Measurements from ENCODE around the gene ATP6AP2.

ATP6AP2 gene

DNA sequence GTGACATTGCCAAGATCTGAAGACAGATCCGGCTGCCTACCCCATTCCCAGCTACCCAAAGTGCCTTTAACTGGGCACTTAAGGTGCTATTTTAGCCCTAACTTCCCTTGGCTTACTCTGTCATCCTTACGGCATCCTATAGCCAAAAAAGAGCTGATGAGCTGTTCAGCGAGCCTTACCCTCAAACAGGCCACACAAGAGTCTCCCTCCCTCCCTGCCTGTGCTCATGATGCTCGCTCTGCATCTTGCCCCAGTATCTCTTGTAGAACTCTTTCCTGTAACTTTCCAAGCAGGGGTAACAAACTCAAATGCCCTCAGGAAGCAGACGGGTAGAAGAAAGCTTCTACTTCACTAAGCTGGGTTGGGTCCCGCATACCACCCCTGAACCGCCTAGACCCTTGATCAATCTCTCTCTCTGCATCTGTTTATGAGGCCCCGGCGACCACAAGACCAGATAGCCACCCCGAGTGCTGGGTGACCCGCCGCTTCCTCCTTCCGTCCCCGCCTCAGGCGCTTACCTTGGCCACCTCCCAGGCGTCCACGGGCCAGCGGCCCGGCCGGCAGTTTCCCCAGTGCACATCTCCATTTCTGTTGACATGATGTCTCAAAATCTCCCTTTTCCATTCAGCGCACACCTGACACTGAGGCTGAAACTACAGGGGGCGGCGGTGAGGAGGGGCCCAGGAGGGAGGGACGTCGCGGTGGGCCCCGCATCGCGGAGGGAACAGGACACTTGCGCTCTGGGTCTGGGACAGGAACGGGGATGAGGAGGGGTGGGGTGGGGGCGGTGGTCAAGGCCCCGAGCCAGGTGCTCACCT, 65.9 kb downstream of the ATP6AP2 start:
- no peaks in the 10 kb centered on the region for H3K9me3 ChIP-seq (ENCODE audit: low read length)
- peak overlapping the region; percentile 87 for H3K27ac ChIP-seq (ENCODE audit: low read depth, low read length)
- H3K27me3 ChIP-seq (ENCODE audit: control insufficient read depth in 1 of 2, insufficient read depth in 2 of 2, low read length in 2 of 2) = peaks cover 0 to 5% of the 10 kb centered on the region in 2 donors
- H3K36me3 ChIP-seq (ENCODE audit: insufficient read depth, low read length) = no peaks in the 10 kb centered on the region
- H3K4me1 ChIP-seq (ENCODE audit: insufficient read depth, low read length) = peaks cover 37% of the 10 kb centered on the region
- peak overlapping the region; percentile 65 for H3K9ac ChIP-seq (ENCODE audit: low read length)
- H3K4me3 ChIP-seq (ENCODE audit: low read depth in 1 of 2, low read length in 2 of 2) = peak overlapping the region; percentile 60 to 63

DNA sequence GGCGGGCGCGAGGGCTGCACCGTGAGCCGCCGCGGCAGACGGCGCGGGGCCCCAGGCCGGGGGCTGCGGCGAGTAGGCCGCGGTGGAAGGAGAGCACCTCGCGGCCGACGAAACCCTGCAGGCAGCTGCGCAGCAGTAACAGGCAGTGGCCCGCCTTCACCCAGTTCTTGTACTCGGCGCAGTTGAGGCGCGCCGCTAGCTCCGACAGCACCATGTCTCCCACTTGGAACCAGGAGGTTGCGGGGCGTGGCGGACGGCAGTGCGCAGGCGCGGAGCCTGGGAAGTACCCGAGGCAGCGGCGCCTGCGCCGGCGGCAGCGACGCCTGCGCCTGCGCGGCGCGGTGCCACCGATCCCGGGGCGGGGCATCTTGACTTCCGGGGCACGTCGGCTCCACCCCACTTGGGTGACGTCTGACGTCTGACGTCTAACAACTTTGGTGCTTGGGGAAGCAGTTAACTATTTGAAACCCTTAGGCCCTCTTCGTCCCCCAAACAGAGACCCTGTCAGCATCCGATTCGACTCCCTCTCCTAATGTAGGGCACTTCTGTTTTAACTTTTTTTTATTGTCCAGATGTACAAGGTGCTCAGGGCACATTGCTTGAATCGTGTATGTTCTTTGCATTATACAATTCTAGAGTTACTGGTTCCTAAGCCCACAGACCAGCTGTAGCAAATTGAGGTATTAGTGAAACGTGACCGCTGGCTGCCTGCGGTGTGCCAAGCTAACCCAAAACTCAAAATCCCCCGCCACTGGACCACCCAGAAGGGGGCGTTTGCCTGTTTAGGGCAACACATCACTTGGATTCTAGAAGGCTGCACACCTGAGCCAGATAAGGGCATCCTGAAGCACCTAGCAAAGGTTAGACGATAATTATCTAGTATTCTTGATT, 66.8 kb downstream of the ATP6AP2 start, which contains the start of gene CXorf38:
Gene CXorf38, minus strand, starts transcription at position 255 of the 891 bp plus-strand sequence. Its CDS starts 41 bp downstream, at position 214.
- Histone ChIP-seq H3K27ac (ENCODE audit: low read depth, low read length) (peak within 1 kb of the TSS; percentile 87), H3K4me3 (ENCODE audit: low read depth in 1 of 2, low read length in 2 of 2) (peak within 1 kb of the TSS; percentile 60 to 63), H3K27me3 (ENCODE audit: control insufficient read depth in 1 of 2, insufficient read depth in 2 of 2, low read length in 2 of 2) (peaks cover 0 to 5% of the 10 kb centered on the region in 2 donors), H3K9ac (ENCODE audit: low read length) (peak within 1 kb of the TSS; percentile 65), H3K9me3 (ENCODE audit: low read length) (no peaks in the 10 kb centered on the region), H3K4me1 (ENCODE audit: insufficient read depth, low read length) (peaks cover 31% of the 10 kb centered on the region), H3K36me3 (ENCODE audit: insufficient read depth, low read length) (no peaks in the 10 kb centered on the region)

DNA sequence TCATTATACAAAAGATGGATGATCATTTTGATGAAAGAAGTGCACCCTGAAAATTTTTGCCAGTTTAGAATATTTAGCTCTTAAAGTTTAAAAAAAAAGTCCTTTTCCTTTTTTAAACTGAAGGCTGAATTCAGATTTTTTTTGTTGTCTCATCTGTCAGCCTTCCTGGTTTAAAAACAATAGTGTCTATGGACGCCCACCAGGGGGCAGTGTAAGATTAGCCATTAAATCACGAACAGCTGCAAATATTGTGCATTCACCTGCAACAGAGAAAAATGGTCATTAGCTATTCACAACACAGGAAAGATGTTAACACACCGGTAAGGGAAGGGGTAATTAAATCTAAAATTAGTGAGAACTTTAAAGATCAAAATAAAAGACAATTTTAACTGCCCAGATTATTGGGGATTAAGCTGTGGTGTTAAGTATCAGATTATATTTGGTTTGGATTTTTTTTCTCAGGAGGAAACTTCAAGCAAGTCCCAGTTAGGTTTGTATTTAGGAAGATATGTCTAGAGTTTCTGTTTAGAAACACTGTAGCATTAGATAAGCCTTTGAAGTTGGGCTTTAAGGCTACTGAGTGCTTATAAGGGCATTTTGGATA, 71.0 kb downstream of the ATP6AP2 start:
- no peak overlapping the region for H3K9ac ChIP-seq (ENCODE audit: low read length)
- H3K36me3 ChIP-seq (ENCODE audit: insufficient read depth, low read length) = no peaks in the 10 kb centered on the region
- H3K4me3 ChIP-seq (ENCODE audit: low read depth in 1 of 2, low read length in 2 of 2) = no peak overlapping the region
- peaks cover 0 to 4% of the 10 kb centered on the region in 2 donors for H3K27me3 ChIP-seq (ENCODE audit: control insufficient read depth in 1 of 2, insufficient read depth in 2 of 2, low read length in 2 of 2)
- H3K9me3 ChIP-seq (ENCODE audit: low read length) = no peaks in the 10 kb centered on the region
- peaks cover 8% of the 10 kb centered on the region for H3K4me1 ChIP-seq (ENCODE audit: insufficient read depth, low read length)
- H3K27ac ChIP-seq (ENCODE audit: low read depth, low read length) = no peak overlapping the region

- Histone ChIP-seq H3K27me3 (ENCODE audit: control insufficient read depth in 1 of 2, insufficient read depth in 2 of 2, low read length in 2 of 2) (no peaks in the 10 kb centered on the region), H3K4me1 (ENCODE audit: insufficient read depth, low read length) (peaks cover 6% of the 10 kb centered on the region), H3K36me3 (ENCODE audit: insufficient read depth, low read length) (peaks cover 4% of the 10 kb centered on the region), H3K9me3 (ENCODE audit: low read length) (no peaks in the 10 kb centered on the region), H3K4me3 (ENCODE audit: low read depth in 1 of 2, low read length in 2 of 2) (no peak overlapping the region), H3K9ac (ENCODE audit: low read length) (no peak overlapping the region), H3K27ac (ENCODE audit: low read depth, low read length) (no peak overlapping the region)
Observed at GRCh38 chrX:40652664-40653063, 71.9 kb downstream of the ATP6AP2 start.

DNA sequence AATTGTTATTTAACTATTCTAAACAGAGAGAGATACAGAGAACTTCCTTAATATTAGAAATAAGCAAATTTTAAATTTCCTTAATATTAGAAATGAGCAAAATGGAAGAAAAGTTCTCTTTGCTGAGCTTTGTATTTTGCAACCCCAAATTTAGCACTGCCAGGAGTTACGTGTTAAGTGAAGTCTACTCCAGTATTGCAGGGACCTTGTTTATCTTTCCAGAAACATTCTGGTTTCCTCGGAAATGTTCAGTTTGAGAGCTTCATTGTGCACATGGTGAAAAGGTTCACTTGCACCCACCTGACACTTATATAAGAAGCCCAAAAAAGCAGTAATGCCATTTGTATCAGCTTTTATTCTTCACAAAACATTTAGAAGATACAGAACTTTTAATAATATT, 72.8 kb downstream of the ATP6AP2 start:
- peaks cover 4% of the 10 kb centered on the region for H3K36me3 ChIP-seq (ENCODE audit: insufficient read depth, low read length)
- H3K4me3 ChIP-seq (ENCODE audit: low read depth in 1 of 2, low read length in 2 of 2) = no peak overlapping the region
- H3K27ac ChIP-seq (ENCODE audit: low read depth, low read length) = no peak overlapping the region
- H3K9me3 ChIP-seq (ENCODE audit: low read length) = no peaks in the 10 kb centered on the region
- H3K27me3 ChIP-seq (ENCODE audit: control insufficient read depth in 1 of 2, insufficient read depth in 2 of 2, low read length in 2 of 2) = no peaks in the 10 kb centered on the region
- no peaks in the 10 kb centered on the region for H3K4me1 ChIP-seq (ENCODE audit: insufficient read depth, low read length)
- H3K9ac ChIP-seq (ENCODE audit: low read length) = no peak overlapping the region
